HuH-7.5 (cell line): Measurements from ENCODE around the gene SPIB.
"Not testable (repeated sequence)": the region's sequence is repeated elsewhere in the genome, so short reads cannot be mapped to it uniquely, and the experiment has no call there.

Experiments used
- DNase-seq: peaks from one replicate; pipeline ENCODE4 v3.0.0; 2011; ENCODE audit warnings: low spot score

SPIB gene

DNA sequence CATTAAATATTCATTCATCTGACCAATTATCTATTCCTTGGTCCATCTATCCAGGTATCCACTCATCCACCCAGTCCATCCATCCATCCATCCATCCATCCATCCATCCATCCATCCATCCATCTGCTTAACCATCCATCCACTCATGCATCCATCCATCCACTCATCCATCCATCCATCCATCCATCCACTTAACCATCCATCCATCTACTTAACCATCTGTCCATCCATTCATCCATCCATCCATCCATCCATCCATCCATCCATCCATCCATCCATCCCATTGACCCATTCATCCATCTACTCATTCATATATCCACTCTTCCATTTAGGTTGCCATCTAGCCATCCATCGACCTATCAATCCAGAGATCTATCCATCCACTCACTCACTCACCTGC lies 25.3 kb downstream of the SPIB start:
- no peak for DNase-seq

DNA sequence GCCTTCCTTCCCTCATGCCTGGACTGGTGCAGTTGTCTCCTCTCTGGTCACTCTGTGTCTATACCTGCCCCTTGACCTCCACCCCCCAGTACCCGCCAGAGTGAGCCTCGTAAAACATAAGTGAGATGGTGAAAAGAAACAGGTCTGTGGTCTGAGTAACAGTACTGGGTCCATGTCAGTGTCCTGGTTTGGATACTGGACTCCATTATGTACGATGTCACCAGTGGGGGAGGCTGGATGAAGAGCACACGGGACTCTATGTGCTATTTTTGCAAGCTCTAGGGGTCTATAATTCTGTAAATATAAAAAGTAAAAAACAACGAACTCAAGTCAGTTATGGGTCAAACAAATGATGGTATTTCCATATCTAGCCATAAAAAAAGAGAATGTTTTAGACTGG lies 28.3 kb downstream of the SPIB start:
- DNase-seq, result no peak

DNA sequence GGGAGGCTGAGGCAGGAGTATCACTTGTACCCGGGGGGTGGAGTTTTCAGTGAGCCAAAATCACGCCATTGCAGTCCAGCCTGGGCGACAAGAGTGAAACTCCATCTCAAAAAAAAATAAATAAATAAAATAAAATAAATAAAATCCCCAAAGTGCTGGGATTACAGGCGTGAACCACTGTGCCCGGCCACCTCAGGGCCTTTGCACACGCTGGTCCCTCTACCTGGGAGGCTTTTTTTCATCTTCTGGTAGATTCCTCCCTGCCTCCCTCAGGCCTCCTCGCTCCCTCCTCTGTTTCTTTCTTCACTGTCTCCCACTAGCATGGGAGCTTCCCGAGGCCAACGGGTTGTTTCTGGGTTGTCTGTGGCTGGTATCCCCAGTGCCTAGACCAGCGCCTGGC lies 29.0 kb downstream of the SPIB start:
- DNase-seq, result no peak

DNA sequence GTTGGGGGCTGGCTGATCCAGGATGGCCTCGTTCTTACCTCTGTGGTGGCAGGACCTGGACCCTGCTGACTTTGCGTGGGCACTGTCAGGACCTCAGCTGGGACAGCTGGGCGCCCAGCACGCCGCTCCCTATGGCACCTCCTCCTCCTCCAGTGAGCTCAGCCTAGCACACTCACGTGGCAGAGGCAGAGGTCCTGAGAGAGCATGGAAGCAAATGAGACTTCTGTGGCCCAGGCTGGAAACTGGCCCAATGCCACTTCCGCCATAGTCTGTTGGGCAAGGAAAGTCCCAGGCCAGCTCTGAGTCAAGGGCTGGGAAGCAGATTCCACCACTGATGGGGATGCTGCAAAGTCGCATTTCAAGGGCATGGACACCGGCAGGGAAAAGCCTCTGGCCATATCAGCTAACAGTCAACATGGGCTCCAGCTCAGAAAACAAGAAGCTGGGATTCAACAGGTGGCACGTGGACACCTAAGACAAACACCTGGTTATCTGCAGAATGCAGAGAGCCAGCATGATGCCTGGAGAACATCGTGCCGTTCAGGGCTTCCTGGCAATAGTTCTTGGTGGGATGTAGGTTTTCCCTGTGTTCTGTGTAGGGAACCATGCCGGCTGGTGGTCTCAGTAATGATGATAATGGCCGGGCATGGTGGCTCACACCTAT lies 30.6 kb downstream of the SPIB start:
- DNase-seq, result no peak

DNA sequence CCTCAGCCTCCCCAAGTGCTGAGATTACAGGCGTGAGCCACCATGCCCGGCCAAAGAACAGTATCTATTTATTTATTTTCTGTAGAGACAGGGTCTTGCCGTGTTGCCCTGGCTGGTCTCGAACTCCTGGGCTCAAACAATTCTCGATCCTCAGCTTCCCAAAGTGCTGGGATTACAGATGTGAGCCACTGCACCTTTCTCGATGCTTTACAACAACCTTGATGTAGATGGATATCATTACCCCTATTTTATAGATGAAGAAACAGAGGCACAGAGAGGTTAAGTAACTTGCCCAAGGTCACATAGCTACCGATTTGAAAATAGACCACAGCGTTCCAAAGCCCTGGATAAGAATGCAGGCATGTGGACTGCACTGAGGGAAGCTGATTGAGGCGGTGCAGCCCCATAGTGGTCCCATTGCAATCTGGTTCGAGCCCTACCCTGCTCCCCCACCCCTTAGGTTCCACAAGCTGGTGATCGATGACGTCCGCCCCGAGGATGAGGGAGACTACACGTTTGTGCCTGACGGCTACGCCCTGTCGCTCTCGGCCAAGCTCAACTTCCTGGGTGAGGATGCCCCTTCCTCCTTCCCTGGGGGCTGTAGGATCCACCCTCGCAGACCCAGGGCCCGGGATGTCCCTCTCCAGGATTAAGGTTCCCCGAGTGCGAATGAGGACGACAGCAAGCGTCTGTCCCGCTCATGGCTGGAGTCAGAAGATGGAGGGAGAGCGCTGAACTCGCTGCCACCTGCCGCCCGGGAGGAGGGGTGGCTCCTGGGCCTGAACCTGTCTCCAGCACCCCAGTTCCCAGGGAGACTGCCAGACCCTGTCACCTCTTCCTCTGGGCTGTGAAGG lies 31.9 kb downstream of the SPIB start:
- no peak for DNase-seq

DNA sequence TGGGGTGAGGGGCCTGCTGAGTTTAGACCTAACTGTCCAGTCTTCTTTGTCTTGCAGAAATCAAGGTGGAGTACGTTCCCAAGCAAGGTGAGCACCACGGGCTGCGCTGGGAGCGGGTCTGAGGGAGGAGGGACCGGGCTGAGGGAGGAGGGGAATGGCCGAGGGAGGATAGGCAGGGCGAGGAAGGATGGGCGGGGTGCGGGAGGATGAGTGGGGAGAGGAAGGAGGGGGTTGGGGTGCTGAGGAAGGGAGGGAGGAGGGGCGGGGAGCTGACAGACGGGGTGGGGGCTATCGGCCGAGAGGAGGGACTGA lies 32.4 kb downstream of the SPIB start:
- no peak for DNase-seq

DNA sequence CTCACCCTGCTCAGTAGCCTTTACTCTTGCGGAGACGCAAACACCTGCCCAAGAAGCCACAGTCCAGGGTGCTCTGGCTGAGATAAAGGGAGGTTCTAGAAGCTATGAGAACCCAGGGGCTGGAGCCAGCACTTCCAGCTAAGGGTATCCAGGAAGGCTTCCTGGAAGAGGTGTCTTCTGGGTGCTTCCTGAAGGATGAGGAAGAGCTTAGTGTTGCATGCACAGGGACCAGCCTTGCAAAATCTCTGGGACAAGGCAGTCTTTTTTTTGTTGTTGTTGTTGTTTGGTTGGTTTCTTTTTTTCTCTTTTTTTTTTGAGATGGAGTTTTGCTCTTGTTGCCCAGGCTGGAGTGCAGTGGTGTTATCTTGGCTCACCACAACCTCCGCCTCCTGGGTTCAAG lies 34.5 kb downstream of the SPIB start:
- DNase-seq, result no peak

DNA sequence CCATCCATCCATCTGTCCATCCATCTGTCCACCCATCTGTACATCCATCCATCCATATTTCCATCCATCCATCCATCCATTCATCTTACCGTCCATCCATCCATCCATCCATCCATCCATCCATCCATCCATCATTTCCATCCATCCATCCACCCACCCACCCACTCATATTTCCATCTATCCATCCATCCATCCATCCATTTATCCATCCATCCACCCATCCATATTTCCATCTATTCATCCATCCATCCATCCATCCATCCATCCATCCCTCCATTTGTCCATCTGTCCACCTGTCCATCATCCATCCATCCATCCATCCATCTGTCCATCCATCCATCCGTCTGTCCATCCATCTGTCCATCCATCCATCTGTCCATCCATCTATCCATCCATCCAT lies 37.3 kb downstream of the SPIB start:
- no peak for DNase-seq

DNA sequence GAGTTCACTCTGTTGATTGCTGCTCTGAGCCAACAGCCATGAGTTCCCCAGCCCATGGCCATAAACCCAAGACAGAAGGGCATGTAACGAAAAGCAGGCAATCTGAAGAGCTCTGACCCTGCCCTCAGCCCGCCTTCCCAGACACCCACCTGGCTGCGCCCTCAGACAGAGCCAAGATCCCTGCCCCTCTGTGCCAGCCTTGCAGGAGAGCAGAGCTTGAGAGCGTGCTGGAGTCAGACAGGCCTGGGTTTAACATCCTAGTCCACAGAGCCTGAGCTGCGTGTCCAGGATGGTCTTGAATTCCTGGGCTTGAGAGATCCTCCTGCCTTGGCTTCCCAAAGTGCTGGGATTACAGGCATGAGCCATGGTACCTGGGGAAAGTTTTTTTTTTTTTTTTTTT lies 38.6 kb downstream of the SPIB start:
- DNase-seq, result no peak

DNA sequence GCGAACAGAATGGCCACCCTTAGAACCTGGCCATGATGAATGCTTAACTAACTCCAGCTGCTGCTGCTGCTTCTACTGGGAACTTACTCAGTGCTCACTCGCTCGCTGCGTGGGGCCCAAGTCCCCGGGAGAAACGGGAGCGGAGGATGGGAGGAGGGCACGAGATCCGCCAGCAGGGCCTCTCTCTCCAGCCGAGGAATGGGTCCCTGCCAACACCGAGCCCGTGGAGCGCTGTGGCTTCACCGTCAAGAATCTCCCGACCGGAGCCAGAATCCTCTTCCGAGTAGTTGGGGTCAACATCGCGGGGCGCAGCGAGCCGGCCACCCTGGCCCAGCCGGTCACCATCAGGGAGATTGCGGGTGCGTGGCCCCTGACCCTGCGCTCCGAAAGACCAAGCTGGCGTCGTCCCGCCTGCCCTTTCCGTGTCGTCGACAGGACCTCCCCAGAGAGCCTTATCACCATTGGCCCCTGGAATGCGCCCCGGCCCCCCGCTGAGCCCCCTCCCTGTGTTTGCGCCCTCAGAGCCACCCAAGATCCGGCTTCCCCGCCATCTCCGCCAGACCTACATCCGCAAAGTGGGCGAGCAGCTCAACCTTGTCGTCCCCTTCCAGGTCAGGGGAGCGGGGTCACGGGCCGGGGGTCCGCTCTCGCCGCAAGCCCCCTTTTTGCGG lies 39.8 kb downstream of the SPIB start:
- DNase-seq, result no peak

DNA sequence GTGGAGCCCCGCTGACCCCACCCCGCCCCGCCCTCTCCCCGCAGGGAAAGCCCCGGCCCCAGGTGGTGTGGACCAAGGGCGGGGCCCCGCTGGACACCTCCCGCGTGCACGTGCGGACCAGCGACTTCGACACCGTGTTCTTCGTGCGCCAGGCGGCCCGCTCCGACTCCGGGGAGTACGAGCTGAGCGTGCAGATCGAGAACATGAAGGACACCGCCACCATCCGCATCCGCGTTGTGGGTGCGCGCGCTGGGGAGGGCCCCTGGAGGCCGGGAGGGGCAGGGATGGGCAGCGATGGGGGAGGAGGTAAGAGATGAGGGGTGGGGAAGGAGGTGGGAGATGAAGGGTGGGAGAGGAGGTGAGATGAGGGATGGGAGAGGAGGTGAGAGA lies 40.3 kb downstream of the SPIB start:
- DNase-seq, result no peak

DNA sequence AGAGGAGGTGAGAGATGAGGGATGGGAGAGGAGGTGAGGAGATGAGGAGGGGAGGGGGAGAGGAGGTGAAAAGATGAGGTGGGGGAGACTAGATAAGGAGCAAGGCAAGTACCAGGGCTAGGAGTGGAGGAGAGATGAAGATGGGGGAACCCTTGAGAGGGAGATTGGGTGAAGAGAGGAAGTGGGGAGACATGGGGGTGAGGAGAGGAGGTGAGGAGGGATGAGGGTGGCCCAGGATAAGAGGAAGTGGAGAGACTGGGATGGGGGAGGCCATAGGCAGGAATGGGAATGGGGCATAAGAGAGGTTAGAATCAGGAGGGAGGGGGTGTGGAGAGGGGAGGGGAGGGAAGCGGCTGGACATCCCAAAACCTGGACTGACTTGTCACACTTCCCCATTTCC lies 40.9 kb downstream of the SPIB start:
- no peak for DNase-seq

DNA sequence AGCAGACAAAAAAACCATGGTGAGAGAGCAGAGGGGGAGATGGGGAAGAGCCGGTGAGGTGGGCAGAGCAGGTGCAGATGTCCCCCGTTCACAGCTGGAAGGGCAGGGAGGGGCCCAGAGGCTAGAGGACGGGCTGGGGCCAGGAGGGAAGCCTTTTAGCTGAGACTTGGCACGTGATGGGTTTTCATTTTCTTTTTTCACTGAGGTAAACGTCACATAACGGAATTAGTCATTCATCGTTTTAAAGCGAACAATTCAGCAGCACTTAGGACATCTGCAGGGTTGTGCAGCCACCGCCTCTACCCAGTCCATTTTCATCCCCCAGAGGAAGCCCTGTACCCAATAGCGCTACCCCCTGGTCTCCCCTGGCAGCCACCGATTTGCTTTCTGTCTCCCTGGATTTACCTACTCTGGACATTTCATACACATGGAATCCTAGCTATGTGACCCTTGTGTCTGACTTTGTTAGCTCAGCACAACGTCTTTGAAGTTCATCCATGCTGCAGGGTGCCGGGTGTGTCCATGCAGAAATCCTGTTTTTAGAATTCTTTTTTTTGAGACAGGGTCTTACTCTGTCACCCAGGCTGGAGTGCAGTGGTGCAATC lies 41.5 kb downstream of the SPIB start:
- DNase-seq, result peak; percentile 67

DNA sequence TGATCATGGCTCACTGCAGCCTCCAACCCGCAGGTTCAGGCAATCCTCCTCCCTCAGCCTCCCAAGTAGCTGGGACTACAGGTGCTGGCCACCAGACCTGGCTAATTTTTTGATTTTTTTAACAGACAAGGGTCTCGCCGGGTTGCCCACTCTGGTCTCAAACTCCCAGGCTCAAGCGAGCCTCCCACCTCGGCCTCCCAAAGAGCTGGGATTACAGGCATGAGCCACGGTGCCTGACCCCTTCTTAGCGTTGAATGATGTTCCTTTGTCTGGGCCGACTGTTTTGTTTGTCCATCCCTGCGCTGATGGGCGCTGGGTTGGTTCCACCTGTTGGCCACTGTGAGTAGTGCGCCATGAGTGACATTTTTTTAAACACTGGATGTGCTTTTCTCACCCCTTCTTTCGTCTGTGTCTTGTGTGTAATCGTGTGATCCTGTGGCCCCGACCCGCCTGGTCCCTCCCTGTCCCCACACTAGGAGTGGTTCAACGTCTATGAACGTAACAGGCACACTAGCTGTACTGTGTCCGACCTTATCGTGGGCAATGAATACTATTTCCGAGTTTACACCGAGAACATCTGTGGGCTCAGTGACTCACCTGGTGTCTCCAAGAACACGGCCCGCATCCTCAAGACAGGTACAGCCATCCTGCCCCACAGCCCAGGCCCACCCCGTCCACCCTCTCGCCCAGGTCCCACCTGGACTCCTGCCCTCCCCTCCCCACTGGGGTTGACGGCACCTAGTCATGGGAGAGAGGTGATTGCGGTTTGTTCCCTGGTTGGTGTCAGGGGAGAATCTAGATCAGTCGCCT lies 42.5 kb downstream of the SPIB start:
- peak; percentile 95 for DNase-seq

DNA sequence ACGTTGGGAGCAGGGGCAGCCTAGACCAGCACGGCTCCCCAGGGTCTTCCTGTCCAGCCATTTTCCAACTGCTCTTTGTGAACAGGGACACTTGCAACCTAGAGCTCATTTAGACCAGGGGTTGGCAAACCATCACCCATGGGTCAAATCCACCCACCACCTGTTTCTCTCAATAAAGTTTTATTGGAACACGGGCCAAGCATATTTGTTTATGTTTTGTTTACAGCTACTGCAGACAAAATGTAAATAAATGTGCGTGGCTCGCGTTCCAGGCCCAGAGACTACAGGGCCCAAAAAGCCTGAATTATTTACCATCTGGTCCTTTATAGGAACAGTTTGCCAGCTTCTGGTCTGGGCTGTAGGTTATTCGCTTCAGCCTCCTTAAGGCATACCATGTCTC lies 44.2 kb downstream of the SPIB start:
- DNase-seq, result no peak

DNA sequence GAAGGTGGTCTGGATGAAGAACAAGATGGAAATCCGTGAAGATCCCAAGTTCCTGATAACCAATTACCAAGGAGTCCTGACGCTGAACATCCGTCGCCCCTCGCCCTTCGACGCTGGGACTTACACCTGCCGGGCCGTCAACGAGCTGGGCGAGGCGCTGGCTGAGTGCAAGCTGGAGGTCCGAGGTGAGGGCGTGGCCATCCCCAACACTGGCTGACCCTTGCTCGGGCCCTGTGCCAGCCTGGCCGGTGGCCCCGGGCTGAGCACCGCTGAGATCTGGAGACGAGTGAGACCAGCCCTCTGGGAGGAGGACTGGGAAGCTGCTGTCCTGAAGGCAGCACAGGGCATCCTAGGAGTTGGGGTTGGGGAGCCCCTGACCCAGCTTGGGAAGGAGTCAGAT lies 45.6 kb downstream of the SPIB start:
- DNase-seq, result no peak

DNA sequence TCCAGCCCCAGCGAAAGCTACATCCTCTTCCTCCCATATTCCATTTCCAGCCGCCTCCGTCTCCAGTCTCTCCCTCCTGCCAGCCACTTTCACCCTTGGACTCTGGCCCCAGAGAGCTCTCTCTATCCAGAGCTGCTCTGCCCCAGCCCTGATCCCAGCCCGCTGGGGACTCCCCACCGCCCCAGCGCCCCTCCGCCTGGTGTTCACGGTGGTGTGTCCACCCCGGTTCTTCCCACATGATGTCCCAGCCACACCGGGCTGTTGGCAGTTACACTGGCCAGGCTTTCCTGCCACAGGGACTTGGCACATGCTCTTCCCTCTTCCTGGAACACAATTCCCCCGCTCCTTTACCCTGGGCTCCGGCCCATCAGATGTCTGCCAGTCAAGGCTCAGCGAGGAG lies 46.3 kb downstream of the SPIB start:
- no peak for DNase-seq

DNA sequence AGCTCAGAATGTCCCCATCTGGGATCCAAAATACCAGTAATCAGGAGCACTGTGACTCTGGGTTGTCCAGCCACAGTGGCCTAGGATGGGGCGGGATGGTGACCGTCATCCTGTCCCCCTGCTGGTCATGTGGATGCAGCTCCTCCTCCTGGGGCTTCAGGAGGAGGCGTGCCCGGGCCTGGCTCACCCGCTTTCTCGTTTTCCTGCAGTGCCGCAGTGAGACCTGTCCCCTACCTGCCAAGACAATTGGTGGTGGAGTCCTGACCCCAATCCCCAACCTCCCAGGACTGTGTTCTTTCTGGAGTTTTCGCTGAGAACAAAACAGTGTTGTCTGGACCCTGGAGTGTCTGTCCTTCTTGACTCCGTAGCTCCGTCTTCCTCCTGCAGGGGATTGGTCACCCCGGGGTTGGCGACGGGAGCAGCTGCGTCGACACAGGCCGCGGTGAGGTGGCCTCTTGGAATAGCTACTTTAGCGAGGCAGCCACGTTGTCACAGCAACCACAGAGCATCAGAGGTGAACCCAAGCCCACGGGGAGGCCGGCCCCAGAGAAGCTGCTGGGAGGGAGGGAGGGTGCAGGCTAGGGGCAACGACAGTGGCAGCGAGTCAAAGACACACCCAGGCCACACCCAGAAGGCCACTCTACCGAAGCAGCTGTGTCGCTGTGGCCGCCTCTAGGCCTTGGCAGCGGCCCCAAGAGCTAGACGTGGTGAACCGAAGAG lies 47.4 kb downstream of the SPIB start:
- DNase-seq, result no peak

DNA sequence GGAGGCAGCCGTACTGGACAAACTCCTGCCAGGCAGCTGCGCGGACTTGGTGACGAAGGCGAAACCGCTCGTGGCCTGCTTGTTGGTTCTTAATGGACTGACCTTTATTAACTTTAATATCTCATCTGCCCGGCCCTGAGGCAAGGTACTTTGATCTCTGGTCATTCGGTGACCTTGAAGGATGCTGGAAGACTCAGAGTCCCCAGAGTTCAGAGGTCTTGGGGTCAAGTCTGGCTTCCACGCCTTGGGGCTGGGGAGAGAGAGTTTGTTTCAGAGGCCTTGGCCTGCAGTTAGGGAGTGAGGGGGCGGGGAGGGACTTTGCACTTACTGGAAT lies 47.9 kb downstream of the SPIB start:
- no peak for DNase-seq

DNA sequence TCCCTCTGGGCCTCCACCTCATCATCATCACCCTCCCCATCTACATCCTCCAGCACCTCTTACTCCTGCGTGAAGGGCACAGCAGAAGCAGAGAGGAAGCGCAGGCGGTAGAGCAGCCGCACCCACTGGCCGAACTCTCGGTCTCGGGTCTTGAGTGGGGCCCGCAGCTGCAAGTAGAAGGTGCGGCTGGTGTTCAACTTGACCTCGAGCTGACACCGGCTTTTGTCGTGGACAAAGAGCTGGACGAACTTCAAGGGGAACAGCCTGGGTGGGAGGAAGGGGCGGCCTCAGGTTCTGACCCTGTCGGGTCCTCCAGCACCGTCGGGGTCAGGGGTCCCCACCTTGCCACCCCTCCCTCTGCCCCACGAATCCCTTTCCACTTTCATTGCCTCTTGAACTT lies 48.8 kb downstream of the SPIB start:
- DNase-seq, result no peak

DNA sequence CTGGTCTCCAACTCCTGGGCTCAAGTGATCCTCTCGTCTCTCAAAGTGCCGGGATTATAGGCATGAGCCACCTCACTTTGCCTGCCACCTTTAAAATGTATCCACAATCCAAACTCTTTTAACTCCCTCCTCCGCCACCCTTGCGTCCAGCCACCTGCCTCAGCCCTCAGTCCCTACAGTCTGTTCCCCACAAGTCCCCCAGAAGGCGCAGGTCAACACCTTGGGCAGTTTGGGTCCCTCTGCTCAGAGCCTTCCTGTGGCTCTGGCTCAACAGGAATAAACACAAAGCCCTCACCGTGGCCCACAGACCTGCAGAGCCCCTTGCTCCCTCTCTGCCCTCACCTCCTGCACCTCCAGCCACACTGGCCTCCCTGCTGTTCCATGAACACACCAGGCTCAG lies 50.1 kb downstream of the SPIB start:
- DNase-seq, result no peak

DNA sequence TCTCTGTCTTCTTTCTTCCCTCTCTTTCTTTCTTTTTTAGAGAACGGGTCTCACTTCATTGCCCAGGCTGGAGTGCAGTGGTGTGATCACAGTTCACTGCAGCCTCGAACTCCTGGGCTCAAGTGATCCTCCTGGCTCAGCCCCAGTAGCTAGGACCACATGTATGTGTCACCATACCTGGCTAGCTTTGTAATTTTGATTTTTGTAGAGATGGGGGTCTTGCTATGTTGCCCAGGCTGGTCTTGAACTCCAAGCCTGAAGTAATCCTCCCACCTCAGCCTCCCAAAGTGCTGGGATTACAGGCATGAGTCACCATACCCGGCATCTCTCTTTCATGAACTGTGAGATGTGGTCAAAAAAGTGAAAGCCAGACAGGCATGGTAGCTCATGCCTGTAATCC lies 54.6 kb downstream of the SPIB start:
- DNase-seq, result not testable (repeated sequence)
